ENCODE data around the gene CST6.
"Not testable (repeated sequence)": the region's sequence is repeated elsewhere in the genome, so short reads cannot be mapped to it uniquely, and the experiment has no call there.

DNA sequence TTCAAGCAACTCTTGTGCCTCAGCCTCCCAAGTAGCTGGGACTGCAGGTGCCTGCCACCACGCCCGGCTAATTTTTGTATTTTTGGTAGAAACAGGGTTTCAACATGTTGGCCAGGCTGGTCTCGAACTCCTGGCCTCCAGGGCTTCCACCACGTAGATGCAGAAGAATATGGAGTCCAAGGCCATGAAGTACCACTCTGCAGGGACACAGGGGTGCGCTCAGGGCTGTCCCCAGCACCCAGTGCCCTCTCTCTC, 11.3 kb downstream of the CST6 start:
- TF ChIP-seq, protein P1, sequence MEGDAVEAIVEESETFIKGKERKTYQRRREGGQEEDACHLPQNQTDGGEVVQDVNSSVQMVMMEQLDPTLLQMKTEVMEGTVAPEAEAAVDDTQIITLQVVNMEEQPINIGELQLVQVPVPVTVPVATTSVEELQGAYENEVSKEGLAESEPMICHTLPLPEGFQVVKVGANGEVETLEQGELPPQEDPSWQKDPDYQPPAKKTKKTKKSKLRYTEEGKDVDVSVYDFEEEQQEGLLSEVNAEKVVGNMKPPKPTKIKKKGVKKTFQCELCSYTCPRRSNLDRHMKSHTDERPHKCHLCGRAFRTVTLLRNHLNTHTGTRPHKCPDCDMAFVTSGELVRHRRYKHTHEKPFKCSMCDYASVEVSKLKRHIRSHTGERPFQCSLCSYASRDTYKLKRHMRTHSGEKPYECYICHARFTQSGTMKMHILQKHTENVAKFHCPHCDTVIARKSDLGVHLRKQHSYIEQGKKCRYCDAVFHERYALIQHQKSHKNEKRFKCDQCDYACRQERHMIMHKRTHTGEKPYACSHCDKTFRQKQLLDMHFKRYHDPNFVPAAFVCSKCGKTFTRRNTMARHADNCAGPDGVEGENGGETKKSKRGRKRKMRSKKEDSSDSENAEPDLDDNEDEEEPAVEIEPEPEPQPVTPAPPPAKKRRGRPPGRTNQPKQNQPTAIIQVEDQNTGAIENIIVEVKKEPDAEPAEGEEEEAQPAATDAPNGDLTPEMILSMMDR (IDR thresholded peaks at IDR 0.05 in 8 of 11, conservative IDR thresholded peaks at IDR 0.05 in 3 of 11), result not testable (repeated sequence)
- TF ChIP-seq POLR2AphosphoS5, POLR2A (IDR thresholded peaks at IDR 0.05): not testable (repeated sequence)

Measured in spleen (tissue), 7 donors.